Daoy (cell line): Measurements from ENCODE around the gene HES3. TPM values are rescaled to one million over a fixed set of nuclear protein-coding genes. Genes with fewer than 3 reads are reported as not detected.

Source experiments
- DNase-seq: peaks from one replicate; pipeline ENCODE4 v3.0.0-alpha.2; 2015; ENCODE audit warnings: low read depth
- total RNA-seq: library from RNA; depleted of rRNA; stranded (reverse); fragments of >200 nt; shearing (Covaris generic); gene quantifications from 2 replicates; pipeline ENCODE4 v1.2.3, GENCODE V29; 2014

HES3 gene
- total RNA-seq, 1 experiment from 2014 or later = not detected

DNA sequence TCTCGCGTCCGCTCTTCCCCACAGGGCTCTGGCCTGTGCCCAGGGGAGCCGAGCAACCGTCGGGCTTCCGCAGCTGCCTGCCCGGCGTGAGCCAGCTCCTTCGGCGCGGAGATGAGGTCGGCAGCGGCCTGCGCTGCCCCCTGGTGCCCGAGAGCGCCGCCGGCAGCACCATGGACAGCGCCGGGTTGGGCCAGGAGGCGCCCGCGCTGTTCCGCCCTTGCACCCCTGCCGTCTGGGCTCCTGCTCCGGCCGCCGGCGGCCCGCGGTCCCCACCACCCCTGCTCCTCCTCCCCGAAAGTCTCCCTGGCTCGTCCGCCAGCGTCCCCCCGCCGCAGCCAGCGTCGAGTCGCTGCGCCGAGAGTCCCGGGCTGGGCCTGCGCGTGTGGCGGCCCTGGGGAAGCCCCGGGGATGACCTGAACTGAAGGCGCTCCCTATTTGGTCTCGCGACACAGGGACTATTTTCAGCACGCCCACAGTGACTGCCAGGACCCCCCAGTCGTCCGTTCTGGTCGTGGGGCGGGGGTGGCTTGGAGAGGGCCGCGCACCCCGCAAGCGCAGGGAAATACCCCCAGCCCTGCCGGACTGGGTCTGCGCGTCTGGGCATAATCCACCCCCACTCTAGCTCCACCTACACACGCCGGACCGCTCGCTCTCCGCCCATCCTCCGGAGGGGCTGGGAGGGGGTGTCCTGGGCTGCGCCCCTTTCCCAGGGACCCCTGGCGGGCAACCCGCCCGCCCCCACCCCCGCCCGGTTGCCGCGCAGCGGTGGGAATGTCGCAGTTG, 1.3 kb downstream of the HES3 start:
- peak; percentile 93 for DNase-seq

DNA sequence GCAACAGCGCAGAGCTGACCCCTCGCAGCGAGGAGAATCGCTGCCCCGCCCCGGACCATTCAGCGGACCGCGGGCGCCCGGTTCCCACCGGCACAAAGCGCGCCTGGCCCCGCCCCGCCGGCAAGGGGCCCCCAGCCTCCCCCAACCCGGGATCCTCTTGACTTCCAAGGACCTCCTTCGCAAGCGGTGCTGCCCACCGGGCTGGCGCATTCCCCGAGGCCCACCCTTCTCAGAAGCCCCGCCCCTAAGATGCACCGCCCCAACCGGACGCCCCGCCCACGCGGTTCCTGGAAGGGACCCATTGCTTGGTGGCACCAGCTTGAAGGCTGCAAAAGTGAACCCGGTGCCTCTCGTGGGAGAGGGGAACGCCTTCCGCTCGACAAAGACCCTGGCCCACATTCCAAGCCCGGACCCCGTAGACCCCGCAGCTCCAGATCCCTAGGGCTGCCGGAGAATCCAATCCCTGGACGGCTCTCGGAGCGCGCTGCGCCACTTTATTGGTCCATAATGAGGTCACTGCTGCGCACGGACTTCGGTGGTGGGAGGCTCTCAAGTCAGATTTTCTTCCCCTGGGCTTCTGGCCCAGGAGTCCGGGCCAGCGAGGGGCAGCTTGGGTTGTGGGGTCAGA, 2.0 kb downstream of the HES3 start:
- peak; percentile 74 for DNase-seq

DNA sequence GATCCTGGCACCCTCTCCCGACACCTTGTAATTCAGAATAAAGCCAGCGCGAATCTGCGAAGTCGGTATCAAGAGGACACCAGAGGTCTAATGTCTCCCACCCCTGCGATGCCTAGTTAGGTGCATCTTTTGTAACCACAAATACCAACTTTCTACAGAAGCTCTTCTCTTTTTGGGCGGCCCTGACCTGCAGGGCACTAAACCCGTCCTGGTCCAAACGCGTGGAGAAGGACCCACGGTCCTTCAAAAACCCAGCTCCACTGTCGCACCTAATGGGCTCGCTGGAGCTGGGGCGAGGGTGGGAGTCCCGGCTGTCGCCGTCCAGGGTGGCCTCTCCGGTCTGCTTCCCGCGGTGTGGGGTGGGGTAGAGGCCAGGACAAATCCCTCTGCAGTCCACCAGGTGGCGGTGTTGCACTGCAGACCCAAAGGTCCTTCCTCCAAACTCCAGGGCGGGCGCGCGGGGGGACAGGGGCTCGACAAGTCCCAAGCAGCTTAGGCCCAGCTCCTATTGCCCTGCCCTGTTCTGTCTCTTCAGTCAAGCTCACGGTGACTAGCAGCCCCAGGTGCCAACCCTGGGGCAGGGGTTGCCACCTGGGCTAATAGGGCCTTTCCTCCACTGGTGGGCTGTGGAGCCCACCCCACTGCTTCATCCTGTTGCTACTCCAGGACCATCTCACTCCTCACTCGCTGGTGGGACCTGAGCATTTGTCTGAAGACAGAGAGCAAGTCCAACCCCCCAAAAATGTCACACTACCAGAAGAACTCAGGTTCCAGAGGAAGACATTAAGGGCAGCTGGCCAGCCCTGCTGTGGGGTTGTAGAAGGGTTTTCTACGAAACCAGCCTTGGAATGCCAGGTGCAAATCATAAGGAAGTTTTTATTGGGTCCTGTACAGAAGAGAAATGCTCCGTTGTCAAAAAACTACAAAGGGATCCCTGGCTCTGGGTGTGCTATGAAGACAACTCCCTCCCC, 2.8 kb downstream of the HES3 start:
- DNase-seq = peak; percentile 86

DNA sequence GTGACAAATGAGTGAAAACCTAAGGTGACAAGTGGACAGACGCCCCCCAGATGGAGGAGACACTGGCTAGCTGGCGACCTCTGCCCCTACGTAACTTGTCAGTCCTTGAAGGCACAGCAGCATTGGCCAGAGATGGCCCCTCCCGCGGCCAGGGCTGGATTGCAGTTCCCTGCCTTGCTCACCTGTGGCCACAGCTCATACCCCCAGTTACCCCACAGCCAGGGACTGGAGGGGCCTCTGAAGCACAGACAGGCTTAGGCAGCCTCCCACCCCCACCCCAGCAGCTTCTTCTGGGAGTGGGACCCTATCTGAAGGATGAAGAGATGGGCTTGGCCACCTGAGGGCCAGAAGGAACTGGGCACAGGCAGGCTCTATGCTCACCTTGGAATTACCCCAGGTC, 3.7 kb downstream of the HES3 start:
- DNase-seq = no peak

DNA sequence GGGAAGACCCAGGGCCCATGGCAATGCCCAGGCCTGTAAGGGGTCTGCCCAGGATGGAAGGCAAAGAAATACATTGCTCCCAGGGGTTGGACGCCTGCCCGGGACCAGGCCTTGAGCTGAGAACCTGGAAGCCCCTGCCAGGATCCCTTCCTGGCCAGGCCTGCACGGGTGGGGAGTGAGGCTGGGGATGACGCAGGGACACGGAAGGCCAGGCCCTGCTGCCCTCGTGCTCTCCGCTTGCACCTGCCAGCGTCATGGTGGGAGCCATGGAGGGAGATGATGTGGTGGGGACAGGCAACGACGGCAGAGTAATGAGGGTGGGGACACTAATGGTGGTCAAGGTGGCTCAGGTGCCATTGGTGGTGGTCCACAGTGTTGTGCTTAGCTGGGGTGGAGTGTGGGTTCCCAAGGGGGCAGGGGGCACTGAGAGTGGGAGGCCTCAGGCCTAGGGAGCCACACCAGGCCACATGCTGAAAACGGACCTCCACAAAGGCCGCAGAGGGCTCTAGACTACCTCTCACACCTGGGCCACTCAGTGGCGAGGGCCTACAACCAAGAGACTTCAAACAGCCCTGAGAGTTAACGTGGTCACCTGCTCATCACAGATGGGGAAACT, 4.3 kb downstream of the HES3 start:
- no peak for DNase-seq

DNA sequence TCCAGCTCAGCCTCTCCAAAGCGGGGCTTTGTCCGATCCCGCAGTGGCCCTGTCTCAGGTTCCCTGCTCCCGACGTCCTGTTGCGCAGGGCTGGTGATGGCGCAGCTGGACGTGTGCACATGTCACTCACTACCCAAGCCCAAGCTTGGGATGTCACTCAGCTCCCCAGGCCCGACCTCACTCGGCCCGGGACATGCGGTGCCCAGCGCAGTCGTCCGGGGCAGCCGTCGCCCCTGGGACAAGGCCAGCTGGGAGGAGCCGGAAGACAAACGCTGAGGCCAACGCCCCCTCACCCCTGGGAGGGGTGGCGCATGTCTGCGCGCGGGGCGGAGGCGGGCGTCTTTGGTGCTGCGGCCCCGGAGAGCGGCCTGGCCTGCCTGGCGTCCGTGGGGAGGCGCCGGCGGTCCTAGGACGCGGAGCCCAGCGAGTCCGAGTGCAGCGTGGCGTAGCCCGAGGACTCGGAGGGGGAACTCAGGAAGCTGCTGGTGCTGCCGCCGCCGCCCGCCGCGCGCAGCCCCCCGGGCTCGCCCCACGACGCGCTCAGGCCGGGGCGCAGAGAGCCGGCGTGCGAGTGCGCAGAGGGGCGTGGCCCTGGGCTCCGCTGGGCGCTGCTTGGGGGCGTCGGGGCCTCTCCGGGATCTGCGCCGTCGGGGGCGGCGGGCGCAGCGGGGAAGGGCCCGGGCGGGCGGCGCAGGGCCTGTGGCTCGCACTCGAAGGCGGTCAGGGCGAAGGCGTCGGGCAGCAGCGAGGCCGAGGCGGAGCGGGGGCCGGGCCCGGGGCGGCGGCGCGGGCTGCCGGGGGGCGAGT, 5.2 kb downstream of the HES3 start:
- DNase-seq = no peak

DNA sequence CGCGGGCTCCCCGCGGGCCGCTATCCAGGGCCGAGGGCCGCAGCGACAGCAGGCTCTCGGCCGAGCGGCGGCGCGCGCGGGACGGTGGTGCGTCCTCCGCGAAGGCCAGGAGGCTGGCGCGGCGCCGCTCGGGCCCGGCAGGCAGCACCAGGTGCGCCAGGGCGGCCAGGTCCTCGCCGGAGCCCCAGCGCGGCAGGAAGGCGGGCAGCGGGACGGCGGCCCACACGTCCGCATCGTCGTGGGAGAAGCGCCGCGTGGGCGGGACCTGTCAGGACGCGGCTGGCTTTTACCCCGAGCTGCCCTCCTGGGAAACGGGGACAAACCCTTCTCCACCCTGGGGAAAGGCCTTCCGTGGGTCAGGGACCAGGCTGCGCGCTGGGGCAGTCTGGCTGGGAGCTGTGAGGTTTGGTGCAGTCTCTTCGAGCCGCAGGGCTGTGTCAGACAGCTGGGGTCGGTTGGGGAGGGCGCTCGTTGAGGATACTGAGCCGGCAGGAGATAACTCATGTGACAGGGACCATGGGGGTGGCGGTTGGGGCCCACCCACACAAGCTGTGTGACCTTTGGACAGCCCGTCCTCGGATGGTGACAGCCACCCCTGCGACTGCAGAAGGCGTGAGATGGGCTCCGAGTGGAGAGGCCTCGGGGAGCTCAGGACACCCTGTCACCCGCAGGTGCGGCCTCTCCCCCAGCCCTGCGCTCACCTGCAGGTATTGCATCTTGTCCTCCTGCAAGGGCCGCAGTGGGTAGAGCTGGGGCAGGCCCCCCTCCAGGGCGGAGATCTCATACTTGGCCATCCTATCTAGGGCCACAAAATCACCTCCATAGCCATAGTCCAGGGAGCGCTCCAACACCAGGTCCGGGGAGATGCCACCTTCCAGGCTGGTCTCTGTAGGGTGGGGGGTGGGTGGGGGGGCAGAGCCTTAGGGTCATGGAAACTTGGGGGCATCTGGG, 6.0 kb downstream of the HES3 start:
- no peak for DNase-seq

DNA sequence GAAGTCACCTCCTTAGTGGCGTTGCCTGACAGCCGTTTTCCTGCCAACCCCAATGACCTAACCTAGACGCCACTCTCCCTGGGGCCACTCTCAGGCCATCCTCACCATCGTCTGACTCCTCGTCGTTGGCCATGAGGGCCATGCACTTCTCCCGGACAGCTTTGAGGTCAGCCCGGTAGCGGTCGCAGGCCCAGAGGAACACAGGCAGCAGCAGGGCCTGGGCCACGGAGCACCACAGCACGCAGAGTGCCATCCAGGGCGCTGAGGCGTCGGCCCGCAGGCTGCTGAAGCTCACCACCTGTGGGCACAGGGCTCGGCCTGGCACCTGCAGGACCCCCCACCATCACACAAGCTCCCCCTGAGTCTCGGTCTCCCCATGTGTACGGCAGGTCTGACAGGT, 7.3 kb downstream of the HES3 start:
- DNase-seq = no peak

DNA sequence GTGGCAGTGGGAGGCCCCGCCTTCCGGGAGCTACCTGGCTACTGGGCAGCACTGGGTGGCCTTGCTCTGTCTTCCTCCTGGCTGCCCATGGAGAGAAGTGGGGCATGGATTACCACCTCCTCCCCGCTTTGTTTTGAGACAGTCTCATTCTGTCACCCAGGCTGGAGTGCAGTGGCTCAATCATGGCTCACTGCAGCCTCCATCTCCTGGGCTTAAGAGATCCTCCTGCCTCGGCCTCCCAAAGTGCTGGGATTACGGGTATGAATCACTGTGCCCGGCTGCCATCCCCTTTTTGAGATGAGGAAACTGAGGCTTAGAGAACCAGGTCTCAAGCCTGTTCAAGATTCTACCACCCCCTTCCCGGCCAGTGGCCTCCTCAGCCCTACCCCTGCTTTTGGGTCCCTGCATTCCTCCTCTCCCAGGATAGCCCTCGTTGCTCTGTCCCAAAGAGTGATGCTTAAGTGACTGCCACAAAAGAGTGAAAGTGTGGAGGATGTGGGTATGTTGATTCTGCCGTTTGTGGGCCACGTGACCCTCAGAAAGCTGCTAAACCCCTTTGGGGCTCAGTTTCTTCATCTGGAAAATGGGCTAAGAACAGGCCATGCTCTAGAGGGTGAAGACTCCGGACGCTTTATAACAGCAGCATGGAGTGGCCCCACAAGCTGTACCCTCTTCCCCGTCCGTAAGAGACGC, 7.8 kb downstream of the HES3 start:
- no peak for DNase-seq

DNA sequence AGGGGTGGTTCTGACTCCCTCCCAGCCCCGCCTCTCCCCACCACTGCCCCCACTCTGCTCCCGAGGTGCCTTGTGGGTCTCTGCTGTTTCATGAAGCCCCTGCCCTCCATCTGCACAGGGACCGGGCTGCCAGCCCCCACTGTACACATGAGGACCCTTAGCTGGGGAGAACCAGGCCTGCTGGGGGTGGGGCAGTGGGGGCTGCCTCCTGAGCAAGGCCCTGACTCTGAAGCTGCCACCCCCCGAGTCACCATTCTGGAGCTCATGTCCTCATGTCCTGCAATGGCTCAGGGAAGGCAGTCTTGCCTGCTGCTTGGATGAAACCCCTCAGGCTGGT, 8.4 kb downstream of the HES3 start:
- DNase-seq = no peak

DNA sequence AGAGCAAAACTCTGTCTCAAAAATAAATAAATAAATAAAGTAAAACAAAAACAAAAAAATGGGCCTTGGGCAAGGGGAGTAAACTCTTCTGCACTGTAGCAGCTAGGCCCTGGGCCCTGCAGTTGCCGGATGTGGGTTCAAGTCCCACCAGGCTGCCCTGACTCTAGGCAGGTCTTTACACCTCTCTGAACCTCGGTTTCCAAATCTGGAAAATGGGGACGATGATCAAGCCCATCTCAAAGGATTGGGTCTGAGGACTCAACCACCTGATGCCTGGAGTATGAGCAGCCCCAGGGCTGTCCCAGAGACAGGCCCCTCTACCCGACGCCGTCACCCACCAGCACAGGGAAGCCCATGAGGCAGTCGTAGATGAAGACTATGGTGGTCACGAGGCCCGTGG, 9.4 kb downstream of the HES3 start:
- DNase-seq = no peak

DNA sequence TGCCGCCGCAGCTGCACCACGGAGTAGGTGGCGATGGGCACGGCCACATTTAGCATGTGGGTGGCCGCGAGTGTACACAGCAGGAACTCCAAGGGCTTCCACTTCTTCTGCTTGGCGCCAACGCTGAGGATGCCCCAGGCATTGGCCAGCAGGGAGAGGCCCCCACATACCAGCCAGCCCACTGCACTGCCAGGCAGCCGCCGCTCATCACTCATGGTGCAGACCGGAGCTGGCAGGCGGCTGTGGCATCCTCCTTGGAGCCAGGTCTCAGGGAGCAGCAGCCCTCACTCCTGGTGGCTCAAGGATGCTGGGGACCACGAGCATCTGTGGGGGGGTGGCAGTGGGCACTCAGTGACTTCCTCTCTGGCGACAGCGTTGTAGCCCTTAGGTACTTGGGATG, 10.7 kb downstream of the HES3 start:
- DNase-seq = no peak

DNA sequence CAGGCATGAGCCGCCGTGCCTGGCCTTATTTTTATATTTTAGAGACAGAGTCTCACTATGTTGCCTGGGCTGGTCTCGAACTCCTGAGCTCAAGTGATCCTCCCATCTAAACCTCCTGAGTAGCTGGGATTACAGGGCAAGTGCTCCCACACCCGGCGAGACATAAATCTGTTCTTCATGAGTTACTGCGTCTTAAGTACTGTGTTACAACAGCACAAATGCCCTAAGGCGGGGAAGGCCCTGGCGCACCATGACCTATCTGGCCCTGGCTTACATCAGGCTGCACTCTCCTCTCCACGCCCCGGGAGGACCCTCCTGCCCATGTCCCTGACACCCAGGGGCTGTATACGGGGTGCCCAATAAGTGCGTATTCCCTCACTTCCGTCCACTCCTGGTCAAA, 12.7 kb downstream of the HES3 start:
- no peak for DNase-seq

DNA sequence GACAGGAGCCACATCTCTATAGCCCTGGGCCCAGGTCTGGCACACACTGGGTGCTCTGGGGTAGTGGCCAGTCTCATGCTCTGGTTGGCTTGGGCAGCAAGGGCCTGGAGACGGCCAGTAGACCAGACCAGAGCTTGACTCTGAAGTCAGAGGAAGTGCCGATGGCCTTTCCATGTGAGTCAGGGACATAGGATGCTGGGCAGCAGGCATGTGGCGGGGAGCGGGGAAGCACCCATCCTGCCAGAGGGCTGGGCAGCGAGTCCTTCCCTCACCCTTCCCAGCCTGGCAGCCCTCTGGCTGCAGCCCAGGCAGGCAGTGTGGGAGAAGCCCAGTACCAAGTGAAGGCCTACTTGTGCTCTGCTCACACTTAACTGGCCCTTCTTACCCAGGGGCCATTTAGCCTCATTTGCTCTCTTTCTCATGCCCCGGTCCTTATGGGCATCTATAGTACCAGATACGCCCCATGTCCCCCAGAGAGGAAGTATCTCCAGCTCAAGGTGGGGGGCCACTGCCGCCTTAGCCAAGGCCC, 13.6 kb downstream of the HES3 start:
- DNase-seq = no peak

DNA sequence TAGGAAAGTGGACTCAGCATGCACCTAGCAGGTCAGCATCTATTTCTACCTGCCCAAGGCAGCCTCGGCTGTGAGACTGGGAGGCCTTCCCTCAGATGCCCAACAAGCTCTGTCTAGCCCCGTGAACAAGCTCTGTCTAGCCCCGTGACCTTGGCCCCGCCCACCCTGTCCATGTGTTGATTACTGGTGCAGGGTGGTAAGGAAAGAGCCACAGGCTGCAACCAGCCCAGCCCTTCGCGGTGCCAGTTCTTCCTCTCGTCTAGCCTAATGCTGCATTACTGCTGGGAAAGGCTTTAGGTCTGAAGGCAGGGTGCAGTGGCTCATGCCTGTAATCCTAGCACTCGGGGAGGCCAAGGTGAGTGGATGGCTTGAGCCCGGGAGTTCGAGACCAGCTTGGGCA, 14.7 kb downstream of the HES3 start:
- DNase-seq = no peak

DNA sequence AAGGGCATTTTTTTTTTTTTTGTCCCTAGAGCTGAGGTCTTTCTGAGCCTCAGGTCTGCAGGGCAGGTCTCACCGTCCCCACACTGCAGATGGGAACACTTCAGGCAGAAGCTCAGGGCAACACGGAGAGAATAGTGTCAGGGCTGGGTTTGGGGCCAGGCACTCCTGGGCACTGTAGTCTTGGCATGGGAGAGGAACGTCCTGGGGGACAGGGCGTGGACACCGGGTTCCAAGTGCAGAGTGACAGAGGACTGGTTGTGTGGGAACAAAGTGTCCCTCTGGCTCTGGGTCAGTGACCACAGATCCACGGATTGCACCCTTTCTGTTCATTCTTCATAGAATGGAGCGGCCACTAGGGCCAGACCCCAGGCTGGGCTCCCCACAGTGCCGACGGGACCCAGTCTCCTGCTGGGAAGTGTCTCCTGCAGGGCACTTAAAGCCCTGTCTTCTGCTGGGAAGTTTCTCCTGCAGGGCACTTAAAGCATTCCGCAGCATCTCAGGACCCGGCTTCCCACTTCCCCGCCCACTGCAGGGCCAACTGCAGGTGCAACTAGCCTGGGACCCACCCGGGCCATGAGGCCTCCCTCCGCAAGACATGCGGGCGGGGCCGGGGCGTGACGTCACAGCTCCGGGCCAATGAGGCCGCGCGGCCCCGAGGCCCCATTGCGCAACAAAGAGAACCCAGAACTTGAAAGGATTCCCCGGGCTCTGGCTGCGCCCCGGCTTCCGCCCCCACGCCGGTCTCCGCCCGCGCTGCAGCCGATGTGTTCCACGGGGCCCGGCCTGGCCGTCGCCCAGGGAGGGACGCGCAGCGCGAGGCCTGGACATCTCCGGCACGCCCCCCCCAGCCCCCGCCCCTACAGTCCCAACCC, 15.7 kb downstream of the HES3 start:
- DNase-seq = peak; percentile 86

DNA sequence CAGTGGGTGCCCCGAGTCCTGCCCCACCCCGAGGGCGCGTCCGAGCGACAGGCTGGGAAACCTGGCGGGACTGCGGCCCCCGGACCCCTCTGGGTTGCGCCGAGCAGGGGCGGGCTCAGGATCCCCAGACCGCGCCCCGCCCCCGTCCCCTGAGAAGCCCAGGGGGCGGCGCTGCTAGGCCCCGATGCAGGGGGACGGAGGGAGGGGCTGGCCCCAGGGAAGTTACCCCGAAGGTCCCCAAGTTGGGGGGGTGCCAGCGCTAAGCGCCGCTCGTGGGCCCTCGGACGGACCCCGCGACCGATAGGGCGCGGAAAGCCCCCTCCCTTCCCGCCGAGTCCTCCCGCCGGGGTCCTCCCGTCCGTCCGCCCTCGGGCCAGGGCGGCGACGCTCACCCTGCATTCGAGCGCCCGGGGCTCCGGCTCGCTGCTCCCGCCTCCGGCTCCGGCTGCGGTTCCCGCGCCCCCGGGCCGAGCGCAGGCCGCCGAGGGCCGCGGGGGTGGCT, 16.5 kb downstream of the HES3 start:
- peak; percentile 61 for DNase-seq
